Kidney epithelial cell (primary cell): ENCODE measurements around the gene PKN1. TPM values are rescaled to one million over a fixed set of nuclear protein-coding genes. Genes with fewer than 3 reads are reported as not detected.
"Not testable (repeated sequence)": the region's sequence is repeated elsewhere in the genome, so short reads cannot be mapped to it uniquely, and the experiment has no call there.

ENCODE experiments used
- DNase-seq: peaks from one replicate; pipeline ENCODE4 v3.0.0-alpha.2; 2010; ENCODE audit warnings: low read depth
- H3K27me3 ChIP-seq: 2 replicates; pipeline ENCODE4 v1.6.0; 2011; ENCODE audit warnings: low read length; ENCODE audit not compliant: control insufficient read depth, insufficient read depth
- H3K36me3 ChIP-seq: 2 replicates; pipeline ENCODE4 v1.5.1; 2011; ENCODE audit warnings: low read length; ENCODE audit not compliant: control insufficient read depth, insufficient read depth
- H3K4me3 ChIP-seq: 2 replicates; pipeline ENCODE4 v1.5.1; 2011; ENCODE audit warnings: low read depth, mild to moderate bottlenecking, control low read depth, low read length
- CTCF ChIP-seq: IDR thresholded peaks from 2 replicates; pipeline ENCODE4 v1.5.1; 2011; ENCODE audit warnings: mild to moderate bottlenecking, moderate library complexity, low read length, control low read depth, inconsistent platforms; ENCODE audit not compliant: insufficient read depth, poor library complexity, severe bottlenecking
- total RNA-seq: library from RNA; depleted of rRNA; stranded (reverse); fragments of >200 nt; gene quantifications from 2 replicates; pipeline ENCODE4 v1.2.3, GENCODE V29; 2015

Gene PKN1
- total RNA-seq, 1 donor from 2014 or later = 230 TPM

DNA sequence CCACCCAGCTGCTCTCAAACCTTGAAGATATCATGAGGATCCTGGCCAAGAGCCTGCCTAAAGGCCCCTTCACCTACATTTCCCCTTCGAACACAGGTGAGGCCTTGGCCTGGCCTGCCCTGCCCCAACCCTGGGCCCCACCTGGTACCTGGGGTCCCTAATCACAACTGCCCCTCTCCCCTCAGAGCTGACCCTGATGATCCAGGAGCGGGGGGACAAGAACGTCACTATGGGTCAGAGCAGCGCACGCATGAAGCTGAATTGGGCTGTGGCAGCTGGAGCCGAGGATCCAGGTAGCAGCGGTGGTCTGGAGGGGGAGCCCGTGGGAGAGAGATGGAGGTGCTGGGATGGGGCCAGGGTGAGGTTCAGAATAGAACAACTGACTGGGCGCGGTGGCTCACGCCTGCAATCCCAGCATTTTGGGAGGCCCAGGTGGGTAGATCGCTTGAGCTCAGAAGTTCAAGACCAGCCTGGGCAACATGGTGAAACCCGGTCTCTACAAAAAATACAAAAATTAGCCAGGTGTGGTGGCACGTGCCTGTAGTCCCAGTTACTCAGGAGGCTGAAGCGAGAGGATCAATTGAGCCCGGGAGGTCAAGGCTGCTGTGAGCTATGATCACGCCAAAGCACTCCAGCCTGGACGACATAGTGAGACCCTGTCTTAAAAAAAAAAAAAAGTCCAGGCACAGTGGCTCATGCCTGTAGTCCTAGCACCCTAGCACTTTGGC lies 31.5 kb upstream of the PKN1 start:
- Histone ChIP-seq H3K4me3 (no peak overlapping the region), H3K36me3 (peaks cover 3% of the 10 kb centered on the region), H3K27me3 (no peaks in the 10 kb centered on the region)
- DNase-seq = no peak
- TF ChIP-seq CTCF = no peak

DNA sequence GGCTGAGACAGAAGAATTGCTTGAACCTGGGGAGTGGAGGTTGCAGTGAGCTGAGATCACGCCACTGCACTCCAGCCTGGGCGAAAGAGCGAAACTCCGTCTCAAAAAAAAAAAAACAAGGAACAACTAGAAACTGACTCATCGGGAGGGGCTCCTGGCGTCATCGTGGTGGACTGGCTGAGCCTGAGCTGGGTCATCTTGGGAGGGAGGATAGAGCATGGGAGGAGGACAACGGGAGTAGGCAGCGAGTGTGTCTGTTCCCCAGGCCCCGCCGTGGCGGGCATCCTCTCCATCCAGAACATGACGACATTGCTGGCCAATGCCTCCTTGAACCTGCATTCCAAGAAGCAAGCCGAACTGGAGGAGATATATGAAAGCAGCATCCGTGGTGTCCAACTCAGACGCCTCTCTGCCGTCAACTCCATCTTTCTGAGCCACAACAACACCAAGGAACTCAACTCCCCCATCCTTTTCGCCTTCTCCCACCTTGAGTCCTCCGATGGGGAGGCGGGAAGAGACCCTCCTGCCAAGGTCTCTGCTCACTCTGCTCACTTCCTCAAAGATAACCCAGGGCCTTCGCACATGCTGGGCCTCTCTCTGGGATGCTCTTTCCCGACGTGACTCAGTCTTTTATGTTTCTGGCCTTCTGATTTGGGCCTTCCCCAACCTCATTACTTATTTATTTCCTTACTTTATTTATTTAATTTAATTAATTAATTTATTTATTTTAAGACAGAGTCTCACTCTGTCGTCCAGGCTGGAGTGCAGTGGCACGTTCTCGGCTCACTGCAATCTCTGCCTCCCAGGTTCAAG lies 30.6 kb upstream of the PKN1 start:
- H3K4me3 ChIP-seq = no peak overlapping the region
- peaks cover 3% of the 10 kb centered on the region for H3K36me3 ChIP-seq
- no peak for TF ChIP-seq CTCF
- H3K27me3 ChIP-seq = no peaks in the 10 kb centered on the region
- no peak for DNase-seq

DNA sequence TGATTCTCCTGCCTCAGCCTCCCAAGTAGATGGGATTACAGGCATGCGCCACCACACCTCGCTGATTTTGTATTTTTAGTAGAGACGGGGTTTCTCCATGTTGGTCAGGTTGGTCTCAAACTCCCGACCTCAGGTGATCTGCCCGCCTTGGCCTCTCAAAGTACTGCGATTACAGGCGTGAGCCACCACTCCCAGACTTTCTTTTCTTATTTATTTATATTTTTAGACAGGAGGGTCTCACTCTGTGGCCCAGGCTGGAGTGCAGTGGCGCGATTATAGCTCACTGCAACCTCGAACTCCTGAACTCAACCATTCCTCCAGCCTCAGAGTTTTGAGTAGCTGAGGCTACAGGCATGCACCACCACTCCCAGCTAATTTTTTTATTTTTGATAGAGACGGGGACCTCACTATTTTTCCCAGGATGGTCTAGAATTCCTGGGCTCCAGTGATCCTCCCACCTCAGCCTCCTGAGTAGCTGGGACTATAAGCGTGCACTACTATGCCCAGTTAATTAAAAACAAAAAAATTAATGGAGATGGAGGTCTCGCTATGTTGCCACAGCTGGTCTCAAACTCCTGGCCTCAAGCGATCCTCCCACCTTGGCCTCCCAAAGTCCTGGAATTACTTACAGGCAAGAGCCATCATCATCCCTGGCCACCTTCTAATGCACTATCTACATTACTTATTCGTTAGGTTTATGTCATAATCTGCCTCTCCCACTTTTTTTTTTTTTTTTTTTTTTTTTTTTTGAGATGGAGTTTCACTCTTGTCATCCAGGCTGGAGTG lies 29.8 kb upstream of the PKN1 start:
- not testable (repeated sequence) for H3K36me3 ChIP-seq, H3K27me3 ChIP-seq, H3K4me3 ChIP-seq, DNase-seq

DNA sequence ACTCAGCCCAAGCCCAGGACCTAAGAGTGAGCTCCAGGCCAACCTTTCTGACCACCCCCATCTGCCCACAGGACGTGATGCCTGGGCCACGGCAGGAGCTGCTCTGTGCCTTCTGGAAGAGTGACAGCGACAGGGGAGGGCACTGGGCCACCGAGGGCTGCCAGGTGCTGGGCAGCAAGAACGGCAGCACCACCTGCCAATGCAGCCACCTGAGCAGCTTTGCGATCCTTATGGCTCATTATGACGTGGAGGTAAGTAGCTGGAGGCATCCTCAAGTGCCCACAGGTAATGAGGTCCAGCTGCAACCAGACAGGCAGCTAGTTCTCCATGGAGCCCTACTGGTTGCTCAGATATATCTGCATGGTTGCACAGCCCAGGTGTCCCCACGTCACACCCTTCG lies 28.8 kb upstream of the PKN1 start:
- TF ChIP-seq CTCF = no peak
- no peaks in the 10 kb centered on the region for H3K27me3 ChIP-seq
- H3K36me3 ChIP-seq = peaks cover 5% of the 10 kb centered on the region
- H3K4me3 ChIP-seq = no peak overlapping the region
- DNase-seq = no peak

DNA sequence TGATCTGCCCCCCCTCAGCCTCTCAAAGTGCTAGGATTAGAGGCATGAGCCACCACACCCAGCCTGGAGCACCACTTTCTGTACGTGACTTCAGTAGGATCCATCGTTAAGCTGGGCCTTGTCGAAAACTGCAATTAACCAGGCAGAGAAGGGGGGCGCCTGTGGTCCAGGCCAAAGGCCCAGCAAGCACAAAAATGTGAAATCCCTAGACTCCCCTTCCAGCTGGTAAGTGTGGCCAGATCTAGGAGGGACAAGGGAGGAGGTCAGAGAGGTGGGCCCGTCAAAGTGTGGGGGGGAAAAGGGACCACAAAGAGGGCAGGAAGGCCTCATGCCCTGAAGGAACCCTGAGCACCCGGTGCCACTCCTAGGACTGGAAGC lies 27.7 kb upstream of the PKN1 start:
- H3K4me3 ChIP-seq = no peak overlapping the region
- DNase-seq = no peak
- no peaks in the 10 kb centered on the region for H3K27me3 ChIP-seq
- peaks cover 6% of the 10 kb centered on the region for H3K36me3 ChIP-seq
- no peak for TF ChIP-seq CTCF
